Measurements from ENCODE around the gene STUB1. TPM values are rescaled to one million over a fixed set of nuclear protein-coding genes. Genes with fewer than 3 reads are reported as not detected.
A peak's percentile ranks its signal among the peaks of the same experiment; 100 is the strongest.

STUB1 gene
- total and polyA plus RNA-seq, 12 donors: 92.7 to 165 (median 116) TPM

DNA sequence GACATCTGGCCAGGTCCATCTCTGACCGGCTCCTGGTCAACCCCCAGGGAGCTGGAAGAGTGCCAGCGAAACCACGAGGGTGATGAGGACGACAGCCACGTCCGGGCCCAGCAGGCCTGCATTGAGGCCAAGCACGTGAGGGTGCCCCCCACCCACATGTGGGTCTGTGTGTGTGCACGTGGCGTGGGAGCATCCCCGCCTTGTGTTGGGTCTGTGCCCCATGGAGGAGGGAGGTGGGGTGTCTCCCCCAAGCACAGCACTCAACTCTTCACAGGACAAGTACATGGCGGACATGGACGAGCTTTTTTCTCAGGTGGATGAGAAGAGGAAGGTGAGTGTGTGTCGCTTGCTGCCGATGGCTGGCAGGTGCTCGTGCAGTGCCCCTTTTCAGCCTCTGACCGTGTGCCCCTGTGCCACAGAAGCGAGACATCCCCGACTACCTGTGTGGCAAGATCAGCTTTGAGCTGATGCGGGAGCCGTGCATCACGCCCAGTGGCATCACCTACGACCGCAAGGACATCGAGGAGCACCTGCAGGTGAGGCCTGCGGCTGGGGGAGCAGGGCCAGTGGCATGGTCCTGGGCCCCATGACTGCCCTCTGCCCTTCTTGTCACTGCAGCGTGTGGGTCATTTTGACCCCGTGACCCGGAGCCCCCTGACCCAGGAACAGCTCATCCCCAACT lies 1.7 kb downstream of the STUB1 start:
- H3K36me3 ChIP-seq: peaks cover 0 to 36% (median 19%) of the 10 kb centered on the region in 9 donors
- 74 to 77% methylated on average over 28 of the region's 28 CpGs for WGBS, 2 donors
- ATAC-seq (no peak), DNase-seq (no peak)
- H3K27me3 ChIP-seq: peaks cover 0 to 5% (median 0%) of the 10 kb centered on the region in 7 donors
- intact Hi-C loops (cut with DNase I): loop anchor here in 1 of 10 donors (2.0 kb wide), 1 partner anchor 39 kb away; the partner anchor contains the start of gene ANTKMT
- H3K9me3 ChIP-seq: no peaks in the 10 kb centered on the region
- H3K27ac ChIP-seq: no peak overlapping the region
- peaks cover 33 to 63% (median 50%) of the 10 kb centered on the region in 9 donors for H3K4me1 ChIP-seq
- H3K4me3 ChIP-seq: peak overlapping the region in 5 of 10 donors; percentile 70 to 95 (median 77)
- TF ChIP-seq, protein P1, sequence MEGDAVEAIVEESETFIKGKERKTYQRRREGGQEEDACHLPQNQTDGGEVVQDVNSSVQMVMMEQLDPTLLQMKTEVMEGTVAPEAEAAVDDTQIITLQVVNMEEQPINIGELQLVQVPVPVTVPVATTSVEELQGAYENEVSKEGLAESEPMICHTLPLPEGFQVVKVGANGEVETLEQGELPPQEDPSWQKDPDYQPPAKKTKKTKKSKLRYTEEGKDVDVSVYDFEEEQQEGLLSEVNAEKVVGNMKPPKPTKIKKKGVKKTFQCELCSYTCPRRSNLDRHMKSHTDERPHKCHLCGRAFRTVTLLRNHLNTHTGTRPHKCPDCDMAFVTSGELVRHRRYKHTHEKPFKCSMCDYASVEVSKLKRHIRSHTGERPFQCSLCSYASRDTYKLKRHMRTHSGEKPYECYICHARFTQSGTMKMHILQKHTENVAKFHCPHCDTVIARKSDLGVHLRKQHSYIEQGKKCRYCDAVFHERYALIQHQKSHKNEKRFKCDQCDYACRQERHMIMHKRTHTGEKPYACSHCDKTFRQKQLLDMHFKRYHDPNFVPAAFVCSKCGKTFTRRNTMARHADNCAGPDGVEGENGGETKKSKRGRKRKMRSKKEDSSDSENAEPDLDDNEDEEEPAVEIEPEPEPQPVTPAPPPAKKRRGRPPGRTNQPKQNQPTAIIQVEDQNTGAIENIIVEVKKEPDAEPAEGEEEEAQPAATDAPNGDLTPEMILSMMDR (IDR thresholded peaks at IDR 0.05): no peak

DNA sequence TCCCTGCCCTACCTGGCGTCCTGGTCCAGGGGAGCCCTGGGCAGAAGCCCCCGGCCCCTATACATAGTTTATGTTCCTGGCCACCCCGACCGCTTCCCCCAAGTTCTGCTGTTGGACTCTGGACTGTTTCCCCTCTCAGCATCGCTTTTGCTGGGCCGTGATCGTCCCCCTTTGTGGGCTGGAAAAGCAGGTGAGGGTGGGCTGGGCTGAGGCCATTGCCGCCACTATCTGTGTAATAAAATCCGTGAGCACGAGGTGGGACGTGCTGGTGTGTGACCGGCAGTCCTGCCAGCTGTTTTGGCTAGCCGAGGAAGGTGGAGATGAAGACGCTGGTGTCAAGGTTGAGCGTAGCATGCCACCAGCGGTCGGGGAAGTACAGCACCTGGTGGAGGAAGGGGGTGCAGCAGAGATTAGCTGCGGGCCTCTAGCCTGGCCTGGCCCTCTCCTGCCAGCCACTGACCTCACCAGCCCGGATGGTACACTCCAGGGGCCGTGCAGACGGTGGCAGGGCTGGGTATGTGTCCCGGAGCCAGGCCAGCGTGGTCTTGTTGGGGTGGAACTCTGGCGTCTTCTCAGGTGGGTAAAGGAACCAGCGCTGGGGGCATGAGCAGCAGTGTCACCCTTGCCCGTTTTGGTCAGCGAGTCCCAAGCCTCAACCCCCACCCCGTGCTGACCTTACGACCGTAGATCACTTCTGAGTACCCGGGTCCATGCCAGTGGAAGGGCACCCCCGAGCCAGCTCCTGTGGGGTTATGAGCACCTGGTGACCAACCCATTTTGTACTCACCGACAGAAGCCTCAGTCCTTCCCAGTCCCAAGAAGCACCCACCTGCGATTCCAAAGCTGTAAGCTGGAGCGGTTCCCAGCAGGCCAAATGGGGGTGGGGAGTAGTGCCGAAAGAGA lies 2.5 kb downstream of the STUB1 start:
- Histone ChIP-seq H3K4me1 (peaks cover 33 to 63% (median 50%) of the 10 kb centered on the region in 9 donors), H3K4me3 (peak overlapping the region in 5 of 10 donors; percentile 76 to 94 (median 81)), H3K9me3 (no peaks in the 10 kb centered on the region), H3K27ac (peak overlapping the region in 1 of 10 donors; percentile 82), H3K36me3 (peaks cover 0 to 45% (median 19%) of the 10 kb centered on the region in 9 donors), H3K27me3 (no peaks in the 10 kb centered on the region)
- TF ChIP-seq, protein P1 (IDR thresholded peaks at IDR 0.05): no peak
- DNase-seq: no peak
- intact Hi-C loops (cut with DNase I): no loop called here
- 85 to 86% methylated on average over 36 of the region's 36 CpGs for WGBS, 2 donors
- no peak for ATAC-seq

DNA sequence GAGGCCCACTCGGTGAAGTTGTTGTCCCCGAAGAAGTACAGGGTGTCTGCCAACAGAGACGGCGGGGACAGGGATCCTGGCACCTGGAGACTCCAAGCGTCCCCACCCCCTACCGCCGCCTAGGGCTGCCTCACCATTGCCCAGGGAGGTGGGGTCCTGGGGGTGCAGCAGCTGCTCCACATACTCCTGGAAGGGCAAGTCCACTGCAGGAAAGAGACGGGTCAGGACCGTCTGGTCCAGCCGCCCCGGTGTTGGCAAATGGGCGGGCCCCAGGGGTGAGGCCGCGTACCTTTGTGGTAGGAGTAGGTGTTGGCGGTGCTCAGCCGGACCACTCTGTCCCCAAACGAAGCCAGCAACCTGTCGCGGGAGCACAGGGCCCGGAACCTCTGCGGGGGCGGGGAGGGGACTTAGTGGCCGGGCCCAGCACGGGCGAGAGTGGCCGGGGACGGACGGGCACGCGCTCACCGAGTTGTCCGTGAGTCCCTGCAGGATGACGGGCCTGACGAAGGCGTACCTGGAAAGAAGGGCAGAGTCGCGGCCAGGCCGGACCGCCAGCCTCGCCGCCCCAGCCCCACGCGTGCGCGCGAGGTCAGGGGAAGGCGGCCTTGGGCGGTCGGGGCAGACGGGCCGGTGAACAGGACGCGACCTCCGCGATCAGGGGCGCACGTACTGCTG lies 3.3 kb downstream of the STUB1 start:
- DNase-seq: no peak
- 13 to 14% methylated on average over 54 to 57 of the region's 57 CpGs for WGBS, 2 donors
- no peaks in the 10 kb centered on the region for H3K27me3 ChIP-seq
- H3K9me3 ChIP-seq: no peaks in the 10 kb centered on the region
- ATAC-seq: no peak
- intact Hi-C loops (cut with DNase I): no loop called here
- peaks cover 33 to 64% (median 51%) of the 10 kb centered on the region in 9 donors for H3K4me1 ChIP-seq
- TF ChIP-seq, protein P1 (IDR thresholded peaks at IDR 0.05): no peak
- H3K36me3 ChIP-seq: peaks cover 0 to 48% (median 19%) of the 10 kb centered on the region in 9 donors
- H3K27ac ChIP-seq: peak overlapping the region in 9 of 10 donors; percentile 64 to 88 (median 82)
- peak overlapping the region; percentile 40 to 94 (median 76) for H3K4me3 ChIP-seq
